T-cell (primary cell): ENCODE data around the gene STX12. TPM values are rescaled to one million over a fixed set of nuclear protein-coding genes. Genes with fewer than 3 reads are reported as not detected.
A peak's percentile ranks its signal among the peaks of the same experiment; 100 is the strongest.

Experiments used
- ATAC-seq, 4 experiments: fragments of 200-7000 bp in 3 of 4; fragments of 150-1000 bp in 1 of 4; cut with Tn5 transposase; replicated peaks in 1 of 4; 1 replicate in 3 of 4; 2 replicates in 1 of 4; pipeline ENCODE4 v1.10.0; 2021; ENCODE audit warnings: moderate library complexity in 3 of 4, mild to moderate bottlenecking in 2 of 4, moderate number of reproducible peaks in 1 of 4
- CTCF ChIA-PET, 2 donors: fragments of 300-600 bp; sonication (Branson Sonifier 250); formaldehyde crosslinking; loops; one replicate each; lab custom pipeline; 2022; ENCODE audit warnings: antibody characterized with exemption in 2 of 2; lab: Charles Lee
- POLR2A ChIA-PET, 2 donors: fragments of 300-600 bp; sonication (Branson Sonifier 250); formaldehyde crosslinking; loops; one replicate each; lab custom pipeline; 2022; ENCODE audit warnings: antibody characterized with exemption in 2 of 2; lab: Charles Lee
- DNase-seq, 35 experiments: peaks; one replicate each; pipeline versions ENCODE4 v3.0.0 to v3.0.0-alpha.2; 2013 to 2023
- H3K27ac ChIP-seq: one replicate; pipeline ENCODE4 v1.5.1; 2013; ENCODE audit warnings: low read length
- H3K27me3 ChIP-seq, 2 experiments: replicated peaks in 1 of 2; 1 replicate in 1 of 2; 2 replicates in 1 of 2; pipeline versions ENCODE4 v1.6.1 to v1.7.0; 2013; ENCODE audit warnings: low read length in 1 of 2, mixed read lengths in 1 of 2; ENCODE audit not compliant: control insufficient read depth in 2 of 2, insufficient read depth in 2 of 2; ENCODE audit errors: extremely low read depth in 1 of 2
- H3K36me3 ChIP-seq, 2 donors: 1 replicate in 1 of 2; 2 replicates in 1 of 2; pipeline versions ENCODE4 v1.6.1 to v1.7.0; 2013; ENCODE audit warnings: low read length in 1 of 2; ENCODE audit not compliant: control insufficient read depth in 2 of 2, insufficient read depth in 1 of 2; ENCODE audit errors: extremely low read depth in 1 of 2
- H3K4me1 ChIP-seq, 2 experiments: 1 replicate in 1 of 2; 2 replicates in 1 of 2; pipeline versions ENCODE4 v1.6.1 to v1.7.0; 2013; ENCODE audit warnings: low read length in 2 of 2, mixed read lengths in 1 of 2; ENCODE audit not compliant: insufficient read depth in 2 of 2, control insufficient read depth in 1 of 2; ENCODE audit errors: extremely low read depth in 1 of 2
- H3K4me3 ChIP-seq, 2 donors: 1 replicate in 1 of 2; 2 replicates in 1 of 2; pipeline versions ENCODE4 v1.5.1 to v1.7.0; 2013; ENCODE audit warnings: mild to moderate bottlenecking in 2 of 2, low read length in 1 of 2, moderate library complexity in 1 of 2; ENCODE audit not compliant: control insufficient read depth in 1 of 2; ENCODE audit errors: extremely low read depth in 1 of 2
- H3K9me3 ChIP-seq: 2 replicates; pipeline ENCODE4 v1.7.0; 2013
- H3K27ac Mint-ChIP-seq, 2 donors: one replicate each; pipeline ENCODE4 v1.8.0; 2020 to 2021; ENCODE audit warnings: mild to moderate bottlenecking in 2 of 2, mixed read lengths in 2 of 2
- H3K27me3 Mint-ChIP-seq, 2 donors: one replicate each; pipeline ENCODE4 v1.8.0; 2021 to 2022; ENCODE audit warnings: mixed read lengths in 2 of 2
- H3K36me3 Mint-ChIP-seq: one replicate; pipeline ENCODE4 v1.8.0; 2021; ENCODE audit warnings: mixed read lengths
- H3K4me1 Mint-ChIP-seq, 3 donors: one replicate each; pipeline ENCODE4 v1.8.0; 2020 to 2022; ENCODE audit warnings: mixed read lengths in 3 of 3, mild to moderate bottlenecking in 1 of 3
- H3K4me3 Mint-ChIP-seq, 3 donors: one replicate each; pipeline ENCODE4 v1.8.0; 2020 to 2022; ENCODE audit warnings: mild to moderate bottlenecking in 3 of 3, mixed read lengths in 3 of 3, moderate library complexity in 3 of 3
- H3K9me3 Mint-ChIP-seq, 3 donors: one replicate each; pipeline ENCODE4 v1.8.0; 2020 to 2022; ENCODE audit warnings: mixed read lengths in 3 of 3
- WGBS: methylation state at CpG from one replicate; pipeline ENCODE4 v1.1.5; 2013; ENCODE audit warnings: missing lambda C conversion rate; ENCODE audit not compliant: insufficient coverage; 5-methylcytosine and 5-hydroxymethylcytosine counted together
- total RNA-seq, 35 experiments: library from RNA in 6 of 35; stranded (reverse) in 6 of 35; fragments of 120-200 nt in 1 of 35; gene quantifications; one replicate each; pipeline versions ENCODE4 v1.2.1 to v1.2.4 and lab custom pipeline; 2013 to 2026

The STX12 gene
- total RNA-seq (10 to 100 TPM; 21.2 to 31.4 (median 27.4) TPM), total RNA-seq (lab: John Stamatoyannopoulos, UW) (25.1 to 53.3 (median 36.7) reads per million in 29 experiments)
- total RNA-seq (2013) = 26.1 TPM

GRCh38 chr1:27772932-27773825 lies at the start of gene STX12:
Gene STX12 (plus strand): TSS chr1:27773219. CDS start chr1:27773308, 89 bp downstream.
- no peaks in the 10 kb centered on the region for H3K9me3 Mint-ChIP-seq
- Histone ChIP-seq H3K27ac (peak within 1 kb of the TSS; percentile 91), H3K9me3 (no peaks in the 10 kb centered on the region), H3K4me1 (peaks cover 15 to 19% of the 10 kb centered on the region in 2 experiments), H3K27me3 (no peaks in the 10 kb centered on the region), H3K4me3 (peak within 1 kb of the TSS; percentile 82 to 86), H3K36me3 (no peaks in the 10 kb centered on the region)
- CTCF ChIA-PET = interaction anchor here in 1 of 2 donors (0.5 to 1.9 kb wide), 14 partner anchors 25 to 1409 kb away, joined by 3 to 20 read pairs (median 3); partner anchors contain the start of genes FAM76A, SLC9A1 and SRSF4
- POLR2A ChIA-PET = interaction anchor here (0.5 to 1.6 kb wide), 9 partner anchors 8 to 895 kb away, joined by 3 to 25 read pairs (median 4); partner anchors contain the start of genes FAM76A (in 2 of the 2) and RNU11 (in 1 of the 2)
- peak within 1 kb of the TSS; percentile 84 to 98 (median 93) for H3K4me3 Mint-ChIP-seq
- H3K27me3 Mint-ChIP-seq = no peaks in the 10 kb centered on the region
- under 1% methylated on average over 50 of the region's 58 CpGs for WGBS
- H3K27ac Mint-ChIP-seq = peak within 1 kb of the TSS; percentile 97 to 98
- peaks cover 6% of the 10 kb centered on the region for H3K36me3 Mint-ChIP-seq
- ATAC-seq (peak; percentile 93 to 96 (median 94)), DNase-seq (peak; percentile 96 to 100 (median 98))
- H3K4me1 Mint-ChIP-seq = peaks cover 29 to 38% (median 36%) of the 10 kb centered on the region in 3 donors

DNA sequence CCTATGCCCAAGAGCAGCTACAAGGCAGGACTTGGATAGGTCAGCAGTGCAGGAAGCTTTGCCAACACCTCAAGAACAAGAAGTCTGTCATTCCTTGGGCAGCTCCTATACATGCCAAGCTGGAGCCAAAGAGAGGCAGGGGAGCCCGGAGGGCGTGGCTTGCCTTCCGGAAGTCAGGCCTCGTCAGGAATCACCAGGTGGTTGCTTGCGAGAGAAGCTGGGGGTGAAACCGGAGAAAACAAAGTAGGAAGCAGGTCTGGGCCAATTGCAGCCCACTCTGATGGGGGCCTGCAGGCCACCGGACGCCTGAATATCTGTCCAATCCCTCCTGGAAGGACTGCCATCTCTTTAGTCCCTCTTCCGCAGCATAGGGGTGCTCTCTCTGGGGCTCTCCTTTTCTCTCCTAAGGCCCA lies 48.1 kb upstream of the STX12 start:
- ChIA-PET POLR2A (interaction anchor here (0.5 to 1.7 kb wide), 12 partner anchors 43 to 1160 kb away, joined by 3 to 25 read pairs (median 7); partner anchors contain the start of genes STX12 (in 2 of the 2), IFI6 (in 1 of the 2) and SLC9A1 (in 1 of the 2)), CTCF (interaction anchor here in 1 of 2 donors (0.6 to 1.7 kb wide), 11 partner anchors 8 to 1183 kb away, joined by 3 to 20 read pairs (median 4); partner anchors contain the start of genes IFI6, MED18 and STX12)
- ATAC-seq (no peak), DNase-seq (peak in 7 of 35 experiments; percentile 0 to 25 (median 7))
- Mint-ChIP-seq H3K4me3 (peak overlapping the region; percentile 84 to 87 (median 87)), H3K4me1 (peaks cover 20 to 28% (median 24%) of the 10 kb centered on the region in 3 donors), H3K27me3 (no peaks in the 10 kb centered on the region), H3K9me3 (no peaks in the 10 kb centered on the region), H3K36me3 (peaks cover 13% of the 10 kb centered on the region), H3K27ac (peak overlapping the region; percentile 95 to 96)
- WGBS = 92% methylated on average over 7 of the region's 9 CpGs
- H3K4me3 ChIP-seq = peak overlapping the region; percentile 41 to 52
- peaks cover 4 to 17% of the 10 kb centered on the region in 2 experiments for H3K4me1 ChIP-seq
- no peaks in the 10 kb centered on the region for H3K27me3 ChIP-seq
- peaks cover 0 to 8% of the 10 kb centered on the region in 2 donors for H3K36me3 ChIP-seq
- H3K27ac ChIP-seq = peak overlapping the region; percentile 85
- no peaks in the 10 kb centered on the region for H3K9me3 ChIP-seq

DNA sequence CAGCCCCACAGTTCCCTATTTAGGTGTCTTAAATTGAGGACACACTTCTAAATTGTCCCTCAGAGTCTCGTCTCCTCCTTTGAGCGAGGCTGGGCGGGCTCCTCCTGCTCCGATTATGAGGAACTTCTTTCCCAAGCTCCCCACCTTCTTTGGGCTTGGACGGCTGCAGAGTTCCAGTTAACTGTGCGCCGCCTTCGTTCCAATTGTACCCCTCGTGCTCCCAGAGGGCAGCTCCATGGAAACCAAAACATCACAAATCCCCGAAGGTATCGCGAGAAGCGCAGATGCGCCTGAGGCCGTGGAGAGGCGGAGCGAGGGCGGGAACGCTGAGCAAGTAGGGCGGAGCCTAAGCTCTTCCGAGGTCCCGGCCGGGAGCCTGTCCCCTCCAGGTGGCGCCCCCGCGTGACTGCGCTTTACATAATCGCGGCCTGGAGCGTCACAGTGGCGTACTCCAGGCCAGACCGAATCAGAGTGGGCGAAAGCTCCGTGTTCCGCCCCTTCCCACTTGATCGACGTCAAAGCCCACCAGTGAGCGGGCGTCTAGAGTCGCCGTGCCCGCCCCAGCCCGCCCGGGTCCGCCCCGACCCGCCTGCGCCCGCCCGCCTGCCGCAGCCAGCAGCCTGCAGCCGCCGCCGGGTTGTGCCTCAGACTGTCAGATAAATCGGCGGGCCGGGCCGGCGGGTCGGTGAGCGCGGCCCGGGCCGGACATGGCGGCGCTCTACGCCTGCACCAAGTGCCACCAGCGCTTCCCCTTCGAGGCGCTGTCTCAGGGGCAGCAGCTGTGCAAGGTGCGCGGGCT lies 47.4 kb upstream of the STX12 start, which contains the start of gene FAM76A:
TSS of gene FAM76A (plus strand) at position 588 of the 799 bp plus-strand sequence. CDS start at position 708, 120 bp downstream.
- Mint-ChIP-seq H3K4me3 (peak within 1 kb of the TSS; percentile 84 to 87 (median 87)), H3K9me3 (no peaks in the 10 kb centered on the region), H3K27ac (peak within 1 kb of the TSS; percentile 95 to 96), H3K4me1 (peaks cover 23 to 28% (median 26%) of the 10 kb centered on the region in 3 donors), H3K36me3 (peaks cover 16% of the 10 kb centered on the region), H3K27me3 (no peaks in the 10 kb centered on the region)
- 3% methylated on average over 70 of the region's 72 CpGs for WGBS
- DNase-seq (peak; percentile 98 to 100 (median 99)), ATAC-seq (peak; percentile 91 to 97 (median 94))
- CTCF ChIA-PET = interaction anchor here (0.5 to 1.7 kb wide), 13 partner anchors 8 to 1184 kb away, joined by 3 to 20 read pairs (median 4); partner anchors contain the start of genes IFI6 (in 1 of the 2), MED18 (in 1 of the 2) and STX12 (in 1 of the 2)
- Histone ChIP-seq H3K9me3 (no peaks in the 10 kb centered on the region), H3K27me3 (no peaks in the 10 kb centered on the region), H3K27ac (peak within 1 kb of the TSS; percentile 85), H3K4me1 (peaks cover 4 to 17% of the 10 kb centered on the region in 2 experiments), H3K36me3 (peaks cover 0 to 11% of the 10 kb centered on the region in 2 donors), H3K4me3 (peak within 1 kb of the TSS; percentile 72 to 81)
- POLR2A ChIA-PET = interaction anchor here (0.5 to 1.7 kb wide), 14 partner anchors 43 to 1159 kb away, joined by 3 to 25 read pairs (median 6); partner anchors contain the start of genes STX12 (in 2 of the 2), IFI6 (in 1 of the 2) and SLC9A1 (in 1 of the 2)

GRCh38 chr1:27726173-27727044 lies 46.6 kb upstream of the STX12 start:
- no peaks in the 10 kb centered on the region for H3K27me3 ChIP-seq
- H3K36me3 Mint-ChIP-seq = peaks cover 20% of the 10 kb centered on the region
- no peak for ATAC-seq
- CTCF ChIA-PET = interaction anchor here (0.5 to 1.7 kb wide), 7 partner anchors 47 to 520 kb away, joined by 3 to 20 read pairs (median 7); partner anchors contain the start of genes IFI6 (in 1 of the 2) and STX12 (in 1 of the 2)
- no peaks in the 10 kb centered on the region for H3K9me3 Mint-ChIP-seq
- WGBS = under 1% methylated on average over 45 of the region's 46 CpGs
- peaks cover 4 to 17% of the 10 kb centered on the region in 2 experiments for H3K4me1 ChIP-seq
- H3K4me1 Mint-ChIP-seq = peaks cover 23 to 31% (median 28%) of the 10 kb centered on the region in 3 donors
- peak overlapping the region; percentile 64 for H3K27ac ChIP-seq
- POLR2A ChIA-PET = interaction anchor here (0.5 to 1.7 kb wide), 7 partner anchors 46 to 520 kb away, joined by 3 to 25 read pairs (median 6); partner anchors contain the start of genes STX12 (in 2 of the 2) and IFI6 (in 1 of the 2)
- H3K9me3 ChIP-seq = no peaks in the 10 kb centered on the region
- peaks cover 0 to 11% of the 10 kb centered on the region in 2 donors for H3K36me3 ChIP-seq
- no peaks in the 10 kb centered on the region for H3K27me3 Mint-ChIP-seq
- peak in 21 of 35 experiments; percentile 2 to 55 (median 11) for DNase-seq
- peak overlapping the region; percentile 79 to 84 (median 82) for H3K4me3 Mint-ChIP-seq
- H3K27ac Mint-ChIP-seq = peak overlapping the region; percentile 59 to 71
- H3K4me3 ChIP-seq = peak overlapping the region; percentile 72 to 81

GRCh38 chr1:27727126-27727525 lies 45.9 kb upstream of the STX12 start:
- H3K4me3 ChIP-seq = no peak overlapping the region
- no CpG with 5 or more reads among the region's 3 CpGs for WGBS
- H3K4me3 Mint-ChIP-seq = peak overlapping the region; percentile 79 to 84 (median 82)
- H3K36me3 Mint-ChIP-seq = peaks cover 20% of the 10 kb centered on the region
- DNase-seq = peak in 1 of 35 experiments; percentile 9
- peaks cover 0 to 11% of the 10 kb centered on the region in 2 donors for H3K36me3 ChIP-seq
- POLR2A ChIA-PET = interaction anchor here in 1 of 2 donors (0.7 kb wide), 1 partner anchor 54 kb away, joined by 4 read pairs; no protein-coding TSS in a partner anchor
- no peaks in the 10 kb centered on the region for H3K9me3 ChIP-seq
- no peaks in the 10 kb centered on the region for H3K27me3 Mint-ChIP-seq
- H3K9me3 Mint-ChIP-seq = no peaks in the 10 kb centered on the region
- H3K27ac ChIP-seq = no peak overlapping the region
- CTCF ChIA-PET = no interaction called here
- peaks cover 23 to 31% (median 28%) of the 10 kb centered on the region in 3 donors for H3K4me1 Mint-ChIP-seq
- ATAC-seq = no peak
- H3K27ac Mint-ChIP-seq = no peak overlapping the region
- no peaks in the 10 kb centered on the region for H3K27me3 ChIP-seq
- H3K4me1 ChIP-seq = peaks cover 4 to 17% of the 10 kb centered on the region in 2 experiments
